GM13977 (cell line): ENCODE results near the gene KLRF1.

Experiments
- DNase-seq: peaks from one replicate; pipeline ENCODE4 v3.0.0; 2012; ENCODE audit warnings: low spot score
- in situ Hi-C: fragments of 300-500 bp; cut with MboI; formaldehyde crosslinking; loops from one replicate; pipeline ENCODE4 v1.12.0; 2022; ENCODE audit warnings: low sequenced_read_pairs, low pct_unique_long_range_greater_than_20kb, mixed read lengths, inconsistent platforms; ENCODE audit not compliant: unreplicated experiment
- TF ChIP-seq, protein P1 (sequence below): IDR thresholded peaks from 2 replicates; pipeline ENCODE4 v1.5.1; 2012; ENCODE audit warnings: mild to moderate bottlenecking, control low read depth; ENCODE audit not compliant: insufficient read depth; ENCODE audit errors: extremely low read depth, missing control alignments

KLRF1 gene

DNA sequence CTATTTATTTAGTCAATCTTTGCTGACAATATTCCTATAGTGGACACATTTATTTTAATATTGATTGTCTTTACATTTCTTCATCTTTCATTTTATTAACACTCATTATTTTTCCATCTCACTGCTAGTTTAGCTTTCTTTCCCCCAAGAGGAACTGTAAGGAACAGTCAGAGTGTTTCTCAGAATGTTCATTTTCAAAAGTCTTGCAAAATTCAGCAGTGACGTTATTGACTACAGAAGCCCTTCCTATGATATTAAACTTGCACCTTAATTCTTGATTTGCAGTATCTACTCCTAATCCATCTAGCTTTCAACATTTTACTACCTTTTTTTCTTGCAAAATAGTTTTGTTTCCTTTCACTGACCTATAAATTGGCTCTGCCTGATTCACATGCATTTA, 28.9 kb downstream of the KLRF1 start:
- DNase-seq: no peak
- TF ChIP-seq, protein P1, sequence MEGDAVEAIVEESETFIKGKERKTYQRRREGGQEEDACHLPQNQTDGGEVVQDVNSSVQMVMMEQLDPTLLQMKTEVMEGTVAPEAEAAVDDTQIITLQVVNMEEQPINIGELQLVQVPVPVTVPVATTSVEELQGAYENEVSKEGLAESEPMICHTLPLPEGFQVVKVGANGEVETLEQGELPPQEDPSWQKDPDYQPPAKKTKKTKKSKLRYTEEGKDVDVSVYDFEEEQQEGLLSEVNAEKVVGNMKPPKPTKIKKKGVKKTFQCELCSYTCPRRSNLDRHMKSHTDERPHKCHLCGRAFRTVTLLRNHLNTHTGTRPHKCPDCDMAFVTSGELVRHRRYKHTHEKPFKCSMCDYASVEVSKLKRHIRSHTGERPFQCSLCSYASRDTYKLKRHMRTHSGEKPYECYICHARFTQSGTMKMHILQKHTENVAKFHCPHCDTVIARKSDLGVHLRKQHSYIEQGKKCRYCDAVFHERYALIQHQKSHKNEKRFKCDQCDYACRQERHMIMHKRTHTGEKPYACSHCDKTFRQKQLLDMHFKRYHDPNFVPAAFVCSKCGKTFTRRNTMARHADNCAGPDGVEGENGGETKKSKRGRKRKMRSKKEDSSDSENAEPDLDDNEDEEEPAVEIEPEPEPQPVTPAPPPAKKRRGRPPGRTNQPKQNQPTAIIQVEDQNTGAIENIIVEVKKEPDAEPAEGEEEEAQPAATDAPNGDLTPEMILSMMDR: no peak
- in situ Hi-C loops: no loop called here

DNA sequence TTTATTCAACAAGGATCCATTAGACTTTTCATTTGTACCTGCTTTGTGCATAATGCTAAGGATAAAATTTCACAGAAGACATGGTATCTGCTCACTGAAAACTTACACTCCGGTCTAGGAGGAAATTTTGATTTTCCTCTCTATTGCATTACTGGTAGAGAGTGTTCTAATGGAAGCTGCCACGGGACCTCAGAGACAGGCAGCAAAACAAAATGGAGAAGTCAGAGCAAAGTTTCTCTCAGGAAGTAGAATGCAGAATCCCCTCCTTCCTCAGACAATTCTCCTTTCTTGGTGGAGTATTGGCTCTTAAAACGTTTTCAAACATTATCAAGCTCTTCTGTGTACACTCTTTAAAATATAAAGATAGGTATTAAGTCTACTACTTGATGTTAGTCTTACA, 29.6 kb downstream of the KLRF1 start:
- TF ChIP-seq, protein P1: no peak
- DNase-seq: no peak
- in situ Hi-C loops: no loop called here

DNA sequence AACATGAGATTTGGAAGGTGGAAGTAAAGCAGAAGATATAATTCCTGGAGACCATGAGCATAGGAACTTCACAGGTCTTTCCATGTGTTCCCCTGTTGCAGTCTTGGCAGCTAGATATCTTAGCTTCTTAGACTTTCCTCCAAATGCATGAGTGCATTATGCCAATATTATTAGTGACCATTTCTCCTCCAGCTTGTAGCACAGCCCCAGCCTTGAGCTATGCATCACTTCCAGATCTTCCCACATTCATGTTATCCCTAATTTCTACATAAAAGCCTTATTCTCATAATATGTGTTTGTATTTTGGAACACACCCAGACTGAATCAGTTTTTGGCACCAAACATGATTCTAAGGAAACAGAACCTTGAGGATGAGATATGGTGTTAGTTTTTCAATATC, 30.9 kb downstream of the KLRF1 start:
- DNase-seq: no peak
- TF ChIP-seq, protein P1: no peak
- in situ Hi-C loops: no loop called here

DNA sequence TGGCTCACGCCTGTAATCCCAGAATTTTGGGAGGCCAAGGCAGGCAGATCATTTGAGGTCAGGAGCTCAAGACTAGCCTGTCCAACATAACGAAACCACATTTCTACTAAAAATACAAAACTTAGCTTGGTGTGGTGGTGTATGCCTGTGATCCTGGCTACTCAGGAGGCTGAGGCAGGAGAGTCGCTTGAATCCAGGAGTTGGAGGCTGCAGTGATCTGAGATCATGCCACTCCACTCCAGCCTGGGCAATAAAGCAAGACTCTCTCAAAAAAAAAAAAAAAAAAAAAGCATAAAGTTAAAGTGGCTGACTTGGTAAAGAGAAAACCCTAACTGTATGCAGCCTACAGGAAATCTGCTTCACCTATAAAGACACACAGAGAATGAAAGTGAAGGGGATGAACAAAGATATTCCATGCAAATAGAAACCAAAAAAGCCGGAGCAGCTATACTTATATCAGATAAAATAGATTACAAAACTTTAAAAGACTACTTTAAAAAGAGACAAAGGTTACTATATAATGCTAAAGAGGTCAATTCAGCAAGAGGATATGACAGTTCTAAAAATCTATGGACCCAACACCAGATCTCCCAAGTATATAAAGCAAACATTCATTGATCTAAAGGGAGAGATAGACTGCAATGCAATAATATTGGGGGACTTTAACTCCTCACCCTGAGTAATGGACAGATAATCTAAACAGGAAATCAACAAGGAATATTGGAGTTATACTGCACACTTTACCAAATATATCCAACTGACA, 37.8 kb downstream of the KLRF1 start:
- no peak for DNase-seq
- TF ChIP-seq, protein P1: no peak
- in situ Hi-C loops: no loop called here

DNA sequence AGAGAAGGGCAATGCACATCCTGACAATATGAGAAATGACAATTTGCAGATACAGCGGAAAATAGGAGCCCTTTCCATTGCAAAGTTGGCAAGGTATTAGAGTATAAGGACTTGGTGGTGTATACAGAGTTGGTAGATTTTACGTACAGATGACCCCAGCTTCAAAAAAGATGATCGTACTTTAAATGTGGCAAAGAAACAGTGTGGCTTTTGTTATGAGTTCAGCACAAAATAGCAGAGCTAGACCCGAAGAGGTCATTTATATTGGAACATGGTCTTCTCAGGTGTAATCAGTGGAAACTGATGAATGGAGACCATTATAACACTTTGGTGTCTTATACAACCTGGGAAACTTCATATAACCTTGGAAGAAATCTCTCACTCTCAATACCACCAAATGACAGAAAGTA, 39.6 kb downstream of the KLRF1 start:
- TF ChIP-seq, protein P1: no peak
- DNase-seq: no peak
- in situ Hi-C loops: no loop called here

DNA sequence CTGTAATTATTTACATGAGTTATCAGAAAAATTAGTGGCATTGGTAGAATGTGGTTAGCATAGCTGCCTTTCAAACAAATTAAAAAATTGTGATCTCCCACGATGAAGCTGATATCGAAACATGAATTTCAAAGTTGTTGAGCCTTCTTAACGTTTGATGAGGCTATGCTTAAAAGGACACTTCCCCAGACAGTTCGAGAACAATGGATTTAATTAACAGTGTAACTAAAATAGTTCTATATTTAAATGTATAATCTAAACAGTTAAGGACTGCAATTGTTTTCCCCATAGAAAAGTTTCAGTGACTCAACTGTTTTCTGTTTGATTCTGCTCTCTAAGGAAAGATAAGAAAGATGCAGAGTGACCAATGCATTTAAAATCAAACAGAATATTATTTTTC, 40.2 kb downstream of the KLRF1 start:
- TF ChIP-seq, protein P1: no peak
- in situ Hi-C loops: no loop called here
- no peak for DNase-seq

DNA sequence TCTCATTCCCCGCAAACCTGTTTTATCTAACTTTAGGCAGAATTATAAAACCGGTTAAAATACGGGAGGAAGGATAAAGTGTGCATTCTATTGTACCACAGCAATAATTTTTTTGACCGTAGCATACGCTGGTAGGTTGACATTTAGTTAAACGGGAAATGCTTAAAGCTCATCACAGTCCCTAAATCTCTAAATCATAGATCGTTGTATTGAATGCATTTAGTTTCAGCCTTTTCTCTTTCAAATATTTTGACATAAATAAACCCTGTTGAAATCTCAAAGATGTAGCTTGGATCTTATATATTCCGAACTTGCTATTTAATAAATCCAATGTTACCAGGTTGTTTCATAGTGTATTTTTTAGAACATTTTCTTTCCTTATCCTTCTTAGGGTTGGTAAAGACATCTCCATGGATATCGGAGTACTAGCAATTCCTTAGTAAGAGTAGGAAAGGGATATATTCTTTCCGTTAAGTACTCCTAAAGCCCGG, 41.1 kb downstream of the KLRF1 start:
- in situ Hi-C loops: no loop called here
- TF ChIP-seq, protein P1: no peak
- no peak for DNase-seq
